Activated CD8-positive, alpha-beta memory T cell treated with anti-CD3 and anti-CD28 coated beads, Interleukin-2, amount 50 U/mL, for 24 hours (primary cell): ENCODE data around the gene C1orf141.
"Not testable (repeated sequence)": the region's sequence is repeated elsewhere in the genome, so short reads cannot be mapped to it uniquely, and the experiment has no call there.

Experiments used
- DNase-seq: peaks from one replicate; pipeline ENCODE4 v3.0.0-alpha.2; 2020; ENCODE audit errors: extremely low read depth

Gene C1orf141

GRCh38 chr1:67142931-67143330, 8.2 kb upstream of the C1orf141 start:
- no peak for DNase-seq

- DNase-seq, result not testable (repeated sequence)
Measured at GRCh38 chr1:67141832-67142231, 7.1 kb upstream of the C1orf141 start.

GRCh38 chr1:67140460-67140859, 5.7 kb upstream of the C1orf141 start:
- DNase-seq, result no peak

GRCh38 chr1:67138813-67139499, 4.2 kb upstream of the C1orf141 start:
- DNase-seq, result no peak

- DNase-seq, result no peak
Measured at GRCh38 chr1:67137307-67137753, 2.6 kb upstream of the C1orf141 start.

GRCh38 chr1:67135354-67135753, 584 bp upstream of the C1orf141 start:
- DNase-seq, result no peak

- DNase-seq, result no peak
Measured at GRCh38 chr1:67133177-67133576, 1.6 kb downstream of the C1orf141 start.

GRCh38 chr1:67130673-67131072, 4.1 kb downstream of the C1orf141 start:
- no peak for DNase-seq

- DNase-seq, result no peak
Measured at GRCh38 chr1:67126974-67127373, 7.8 kb downstream of the C1orf141 start.

- no peak for DNase-seq
Measured at GRCh38 chr1:67126111-67126746, 8.5 kb downstream of the C1orf141 start.

GRCh38 chr1:67124455-67124854, 10.3 kb downstream of the C1orf141 start:
- DNase-seq, result no peak

- DNase-seq, result no peak
Measured at GRCh38 chr1:67120855-67121619, 13.7 kb downstream of the C1orf141 start.

- no peak for DNase-seq
Measured at GRCh38 chr1:67118646-67119045, 16.1 kb downstream of the C1orf141 start.

- no peak for DNase-seq
Measured at GRCh38 chr1:67118191-67118590, 16.6 kb downstream of the C1orf141 start.

- no peak for DNase-seq
Measured at GRCh38 chr1:67114162-67114561, 20.6 kb downstream of the C1orf141 start.

GRCh38 chr1:67110352-67110751, 24.4 kb downstream of the C1orf141 start:
- DNase-seq, result no peak

- DNase-seq, result no peak
Measured at GRCh38 chr1:67105508-67105907, 29.3 kb downstream of the C1orf141 start.

GRCh38 chr1:67103548-67103947, 31.2 kb downstream of the C1orf141 start:
- no peak for DNase-seq

GRCh38 chr1:67100833-67101232, 33.9 kb downstream of the C1orf141 start:
- no peak for DNase-seq

- no peak for DNase-seq
Measured at GRCh38 chr1:67097305-67097704, 37.5 kb downstream of the C1orf141 start.

GRCh38 chr1:67094191-67094590, 40.6 kb downstream of the C1orf141 start:
- DNase-seq, result no peak

GRCh38 chr1:67089685-67090208, 45.0 kb downstream of the C1orf141 start:
- no peak for DNase-seq

- DNase-seq, result no peak
Measured at GRCh38 chr1:67088440-67088839, 46.3 kb downstream of the C1orf141 start.
